Posterior cingulate gyrus (tissue), 11 donors: ENCODE results near the gene CABP2.

Source experiments
- DNase-seq, 10 donors: peaks; one replicate each; pipeline versions ENCODE4 v3.0.0 to v3.0.0-alpha.2; 2020 to 2021; ENCODE audit warnings: mixed read lengths in 3 of 10
- intact Hi-C: fragments of 100-400 bp; cut with DNase I; formaldehyde crosslinking; loops from one replicate; pipeline ENCODE4 v1.15.1; 2023

Gene CABP2

GRCh38 chr11:67499808-67500483 lies 23.3 kb downstream of the CABP2 start:
- intact Hi-C loops = loop anchor here (2.0 to 10.0 kb wide), 2 partner anchors 15 to 55 kb away; partner anchors contain the start of gene CORO1B
- peak in 1 of 10 donors; percentile 57 for DNase-seq

GRCh38 chr11:67498544-67498972 lies 24.7 kb downstream of the CABP2 start:
- DNase-seq = peak in 1 of 10 donors; percentile 65
- intact Hi-C loops = loop anchor here (2.0 kb wide), 1 partner anchor 14 kb away; no protein-coding TSS in a partner anchor

- intact Hi-C loops = loop anchor here (2.0 kb wide), 1 partner anchor 13 kb away; no protein-coding TSS in a partner anchor
- DNase-seq = no peak
Observed at GRCh38 chr11:67497656-67498291, 25.5 kb downstream of the CABP2 start.

GRCh38 chr11:67496113-67496512 lies 27.1 kb downstream of the CABP2 start:
- peak in 1 of 10 donors; percentile 35 for DNase-seq
- intact Hi-C loops = no loop called here

- DNase-seq = peak in 1 of 10 donors; percentile 43
- intact Hi-C loops = no loop called here
Observed at GRCh38 chr11:67495234-67496005, 27.8 kb downstream of the CABP2 start.

- intact Hi-C loops = no loop called here
- peak in 1 of 10 donors; percentile 73 for DNase-seq
Observed at GRCh38 chr11:67494371-67495233, 28.6 kb downstream of the CABP2 start.

- peak in 2 of 10 donors; percentile 66 to 74 for DNase-seq
- intact Hi-C loops = no loop called here
Observed at GRCh38 chr11:67493548-67494370, 29.5 kb downstream of the CABP2 start.

GRCh38 chr11:67492801-67493547 lies 30.3 kb downstream of the CABP2 start:
- intact Hi-C loops = no loop called here
- DNase-seq = peak in 2 of 10 donors; percentile 70 to 75

- DNase-seq = peak in 2 of 10 donors; percentile 64 to 82
- intact Hi-C loops = no loop called here
Observed at GRCh38 chr11:67492069-67492727, 31.0 kb downstream of the CABP2 start.

GRCh38 chr11:67491276-67492068 lies 31.8 kb downstream of the CABP2 start:
- intact Hi-C loops = no loop called here
- peak in 2 of 10 donors; percentile 74 to 76 for DNase-seq

GRCh38 chr11:67490727-67491065 lies 32.5 kb downstream of the CABP2 start:
- intact Hi-C loops = no loop called here
- DNase-seq = peak in 2 of 10 donors; percentile 74 to 81

GRCh38 chr11:67489885-67490726 lies 33.1 kb downstream of the CABP2 start:
- intact Hi-C loops = no loop called here
- no peak for DNase-seq

GRCh38 chr11:67489203-67489884 lies 33.9 kb downstream of the CABP2 start:
- no peak for DNase-seq
- intact Hi-C loops = no loop called here

GRCh38 chr11:67486481-67487195 lies 36.6 kb downstream of the CABP2 start:
- intact Hi-C loops = no loop called here
- DNase-seq = no peak

- intact Hi-C loops = loop anchor here (2.0 kb wide), 1 partner anchor 13 kb away; no protein-coding TSS in a partner anchor
- DNase-seq = peak in 2 of 10 donors; percentile 47 to 55
Observed at GRCh38 chr11:67485873-67486361, 37.3 kb downstream of the CABP2 start.
